HG02884 (cell line): ENCODE data around the gene TPST2.
A peak's percentile ranks its signal among the peaks of the same experiment; 100 is the strongest.

Experiments used
- ATAC-seq: cut with Tn5 transposase; IDR thresholded peaks from one replicate; pipeline ENCODE4 v1.9.1; 2021; ENCODE audit warnings: mild to moderate bottlenecking, moderate library complexity; ENCODE audit not compliant: unreplicated experiment

TPST2 gene

DNA sequence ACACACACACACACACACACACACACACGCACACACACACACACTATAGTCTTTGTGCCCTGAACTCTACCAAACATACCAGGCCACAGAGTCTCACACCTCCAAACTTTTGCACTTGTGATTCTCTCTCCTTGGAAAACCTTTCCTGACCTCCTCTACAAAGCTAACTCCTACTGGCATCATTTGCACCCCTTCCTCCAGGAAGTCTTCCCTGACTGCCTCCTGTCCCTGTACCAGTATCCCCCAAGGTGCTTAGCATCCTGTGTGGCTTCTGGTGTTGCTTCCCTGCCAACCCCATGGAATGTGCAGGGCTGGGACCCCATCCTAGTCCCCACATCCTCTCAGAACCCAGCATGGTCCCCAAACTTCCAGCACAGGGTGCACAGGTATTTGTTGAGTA is 8.9 kb downstream of the TPST2 start:
- no peak for ATAC-seq

GRCh38 chr22:26580240-26580962 is 9.5 kb downstream of the TPST2 start:
- ATAC-seq = no peak

DNA sequence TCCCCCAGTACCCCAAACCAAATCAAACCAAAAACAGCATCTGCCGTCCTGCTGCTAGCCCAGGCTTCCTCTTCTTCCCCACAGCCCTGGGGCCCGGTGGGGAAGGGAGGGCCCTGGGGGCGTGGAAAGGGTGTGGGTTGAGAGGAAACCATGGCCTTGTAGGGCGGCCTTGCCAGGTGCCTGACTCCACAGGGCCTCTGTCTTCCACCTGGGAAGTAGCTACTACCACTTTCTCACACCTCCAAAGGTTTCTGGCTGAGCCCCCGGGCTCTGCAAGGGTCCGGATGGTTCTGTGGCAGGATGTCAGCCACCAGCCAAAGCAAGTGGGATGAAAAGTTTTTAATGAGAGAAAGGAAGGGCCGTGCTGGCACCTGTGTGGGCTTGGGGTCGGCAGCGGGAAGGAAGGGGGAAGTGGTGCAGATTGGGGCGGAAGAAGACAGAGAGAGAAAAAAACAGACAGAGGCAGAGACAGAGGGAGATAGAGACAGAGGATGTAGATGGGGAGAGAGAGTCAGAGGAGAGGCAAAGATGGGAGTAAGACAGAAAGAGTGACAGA is 10.5 kb downstream of the TPST2 start:
- peak; percentile 62 for ATAC-seq

DNA sequence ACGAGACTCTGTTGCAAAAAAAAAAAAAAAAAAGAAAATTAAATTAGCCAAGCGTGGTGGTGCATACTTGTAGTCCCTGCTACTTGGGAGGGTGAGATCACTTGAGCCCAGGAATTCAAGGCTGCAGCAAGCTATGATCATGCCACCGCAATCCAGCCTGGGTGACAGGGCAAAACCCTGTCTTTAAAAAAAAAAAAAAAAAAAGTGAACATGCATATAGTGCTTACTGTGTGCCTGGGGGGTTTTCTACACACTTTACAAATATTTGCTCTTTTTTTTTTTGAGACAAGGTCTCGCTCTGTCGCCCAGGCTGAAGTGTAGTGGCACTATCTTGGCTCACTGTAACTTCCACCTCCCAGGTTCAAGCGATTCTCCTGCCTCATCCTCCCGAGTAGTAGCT is 12.9 kb downstream of the TPST2 start:
- ATAC-seq = no peak

DNA sequence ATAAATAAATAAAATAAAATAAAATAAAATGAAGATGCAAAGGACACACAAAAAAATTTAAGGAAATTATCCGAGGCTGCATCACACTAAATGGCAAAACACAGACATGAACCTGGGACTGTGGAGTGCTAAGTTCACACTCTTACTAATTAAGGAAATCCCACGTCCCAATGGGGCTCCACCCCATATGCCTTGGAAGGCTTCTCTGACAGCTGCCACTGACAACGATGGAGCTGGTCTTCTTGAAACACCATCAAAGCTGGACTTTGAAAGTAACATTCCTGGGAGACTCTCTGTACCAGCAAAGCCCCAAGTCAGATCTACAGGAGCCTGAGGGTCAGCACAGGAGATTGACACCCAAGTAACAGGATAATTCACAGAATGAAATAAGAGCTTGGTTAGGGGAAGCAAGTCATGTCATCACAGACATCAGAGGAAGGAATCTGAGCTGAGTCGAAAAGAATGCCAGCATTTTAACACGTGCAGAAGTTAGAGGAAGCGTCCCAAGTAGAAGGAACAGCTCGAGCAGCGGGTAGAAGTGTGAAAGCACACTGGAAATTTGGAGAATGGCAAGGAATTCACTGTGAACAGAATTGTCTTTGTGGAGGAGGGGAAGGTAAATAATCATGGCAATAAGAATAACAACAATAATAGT is 13.8 kb downstream of the TPST2 start:
- ATAC-seq = no peak

- no peak for ATAC-seq
Observed at GRCh38 chr22:26574001-26574723, 15.8 kb downstream of the TPST2 start.

- no peak for ATAC-seq
Observed at GRCh38 chr22:26573026-26573662, 16.8 kb downstream of the TPST2 start.

DNA sequence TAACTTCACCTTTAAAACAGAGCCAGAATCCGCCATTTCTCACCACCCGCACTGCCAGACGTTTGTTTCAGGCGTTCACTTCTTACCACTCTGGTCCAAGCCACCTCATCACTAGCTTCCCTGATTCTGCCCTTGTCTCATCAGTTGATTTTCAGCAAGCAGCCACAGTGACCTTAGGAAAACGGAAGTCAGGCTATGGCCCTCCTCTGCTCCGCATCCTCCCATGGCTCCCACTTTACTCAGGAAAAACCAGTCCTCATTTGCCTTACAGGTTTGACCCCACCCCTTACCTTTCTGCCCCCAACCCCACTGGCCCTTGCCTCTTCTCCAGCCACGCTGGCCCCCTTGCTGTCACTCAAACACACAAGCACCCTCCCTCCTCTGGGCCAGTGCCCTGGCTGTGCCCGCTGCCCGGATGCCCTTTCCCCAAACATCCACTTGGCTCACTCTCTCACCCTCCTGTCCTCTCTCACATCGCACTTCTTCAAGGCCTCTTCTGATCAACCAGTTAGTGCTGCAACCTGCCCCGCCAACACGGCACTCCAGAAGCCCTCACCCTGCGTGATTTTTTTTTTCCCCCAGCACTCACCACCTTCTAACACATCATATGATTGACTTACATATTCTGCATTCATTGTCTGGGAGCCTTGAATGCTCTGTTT is 18.9 kb downstream of the TPST2 start:
- no peak for ATAC-seq

GRCh38 chr22:26570115-26570514 is 19.8 kb downstream of the TPST2 start:
- no peak for ATAC-seq

DNA sequence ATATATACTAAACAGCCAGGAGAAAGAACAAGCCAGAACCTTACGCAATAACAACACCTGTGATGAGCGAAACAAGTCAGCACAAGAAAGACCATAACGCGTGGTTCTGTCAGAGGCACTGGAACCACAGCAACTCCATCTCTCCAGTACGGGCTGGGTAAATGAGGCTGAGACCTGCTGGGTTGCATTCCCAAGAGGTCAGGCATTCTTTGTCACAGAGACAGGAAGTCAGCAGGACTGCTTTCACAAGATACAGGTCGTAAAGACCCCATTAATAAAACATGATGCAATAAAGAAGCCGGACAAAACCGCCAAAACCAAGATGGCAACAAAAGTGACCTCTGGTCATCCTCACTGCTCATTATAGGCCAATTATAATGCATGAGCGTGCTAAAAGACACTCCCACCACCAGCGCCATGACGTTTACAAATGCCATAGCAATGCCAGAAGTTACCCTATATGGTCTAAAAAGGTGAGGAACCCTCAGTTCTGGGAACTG is 21.7 kb downstream of the TPST2 start:
- no peak for ATAC-seq

DNA sequence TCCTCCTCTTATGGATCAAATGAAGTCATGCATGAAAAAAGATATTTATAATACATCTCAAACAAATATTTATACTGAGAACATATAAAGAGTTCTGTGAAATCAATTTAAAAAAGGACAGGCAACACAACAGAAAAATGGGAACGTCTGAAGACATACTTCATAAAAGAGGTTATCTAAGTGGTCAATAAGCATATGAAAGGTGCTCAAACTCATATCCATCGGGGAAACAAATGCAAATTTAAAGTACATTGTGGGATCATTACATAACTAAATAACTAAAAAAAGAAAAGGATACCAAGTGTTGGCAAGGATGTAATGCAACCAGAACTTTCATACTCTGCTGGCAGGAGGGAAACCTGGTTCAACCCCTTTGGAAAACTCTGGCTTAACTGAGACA is 22.3 kb downstream of the TPST2 start:
- ATAC-seq = no peak

GRCh38 chr22:26566994-26567393 is 22.9 kb downstream of the TPST2 start:
- no peak for ATAC-seq

GRCh38 chr22:26565889-26566288 is 24.0 kb downstream of the TPST2 start:
- ATAC-seq = no peak

GRCh38 chr22:26565181-26565580 is 24.8 kb downstream of the TPST2 start:
- no peak for ATAC-seq

DNA sequence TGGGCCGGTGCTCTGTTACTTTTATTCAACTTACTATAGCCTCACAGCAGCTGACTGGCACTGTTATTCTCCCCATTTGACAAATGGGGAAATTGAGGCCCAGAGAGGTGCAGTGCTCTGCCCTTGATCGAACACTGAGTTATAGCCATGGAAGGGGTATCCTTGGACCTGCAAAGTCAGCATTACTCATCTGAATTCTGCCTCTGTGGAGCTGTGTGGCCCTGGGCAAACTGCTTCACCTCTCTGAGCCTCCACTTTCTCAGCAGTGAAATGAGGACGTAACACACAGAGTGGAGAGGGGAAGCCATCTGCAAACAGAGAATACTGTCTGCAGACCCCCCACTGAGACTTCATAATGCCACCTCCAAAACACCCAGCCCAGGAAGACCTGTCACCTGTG is 25.3 kb downstream of the TPST2 start:
- ATAC-seq = no peak

- no peak for ATAC-seq
Observed at GRCh38 chr22:26564181-26564580, 25.8 kb downstream of the TPST2 start.

DNA sequence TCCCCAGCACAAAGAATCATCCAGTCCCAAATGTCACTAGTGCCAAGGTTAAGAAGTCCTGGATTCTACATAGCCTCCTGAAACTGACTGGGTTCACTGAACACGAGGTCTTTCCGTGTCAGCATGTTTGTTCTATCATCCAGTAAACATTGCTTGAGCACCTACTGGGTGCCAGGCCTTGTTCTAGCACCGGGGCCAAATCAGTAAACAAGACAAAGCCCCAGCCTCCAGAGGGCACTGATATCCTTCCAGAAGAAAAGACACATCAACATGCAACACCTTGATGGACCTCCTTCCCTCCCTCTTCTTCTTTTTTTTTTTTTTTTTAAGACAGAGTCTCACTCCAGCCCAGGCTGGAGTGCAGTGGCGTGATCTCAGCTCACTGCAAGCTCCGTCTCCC is 26.9 kb downstream of the TPST2 start:
- ATAC-seq = no peak

GRCh38 chr22:26561756-26562417 is 28.0 kb downstream of the TPST2 start:
- ATAC-seq = no peak

GRCh38 chr22:26559961-26560575 is 29.9 kb downstream of the TPST2 start:
- no peak for ATAC-seq
